PC-3 (cell line): ENCODE measurements around the gene SLC9B1. TPM values are rescaled to one million over a fixed set of nuclear protein-coding genes. Genes with fewer than 3 reads are reported as not detected.
"Not testable (repeated sequence)": the region's sequence is repeated elsewhere in the genome, so short reads cannot be mapped to it uniquely, and the experiment has no call there.

Source experiments
- ATAC-seq: fragments of 200-7000 bp; cut with Tn5 transposase; 2 replicates; pipeline ENCODE4 v1.9.1; 2020; ENCODE audit warnings: mild to moderate bottlenecking, moderate library complexity
- BruUV-seq: library from RNA; stranded (reverse); fragments of 400-500 nt; replicated peaks from 2 replicates; lab custom pipeline; 2021; lab: Mats Ljungman, UMichigan
- CTCF ChIA-PET: fragments of 300-600 bp; sonication (Branson Sonifier 250); formaldehyde crosslinking; loops from one replicate; lab custom pipeline; 2022; ENCODE audit warnings: antibody characterized with exemption; lab: Charles Lee
- POLR2A ChIA-PET: fragments of 300-600 bp; sonication (Branson Sonifier 250); formaldehyde crosslinking; loops from one replicate; lab custom pipeline; 2022; ENCODE audit warnings: antibody characterized with exemption; ENCODE audit not compliant: unreplicated experiment; lab: Charles Lee
- DNase-seq: peaks from one replicate; pipeline ENCODE4 v3.0.0-alpha.2; 2015
- H2AFZ ChIP-seq: fragments of 300-600 bp; sonication (generic); 2 replicates; pipeline ENCODE4 v1.6.0; 2016; ENCODE audit warnings: antibody characterized with exemption, low read length
- H3F3A ChIP-seq: fragments of 300-600 bp; sonication (generic); one replicate; pipeline ENCODE4 v1.6.0; 2017; ENCODE audit warnings: antibody characterized with exemption, low read length, control low read depth, mild to moderate bottlenecking; ENCODE audit not compliant: unreplicated experiment
- H3K27ac ChIP-seq: fragments of 300-600 bp; sonication (generic); 2 replicates; pipeline ENCODE4 v1.5.1; 2016; ENCODE audit warnings: mild to moderate bottlenecking, low read length
- H3K27me3 ChIP-seq: fragments of 300-600 bp; sonication (generic); 2 replicates; pipeline ENCODE4 v1.6.1; 2016; ENCODE audit warnings: low read length, mixed read lengths
- H3K36me3 ChIP-seq: fragments of 300-600 bp; sonication (generic); 2 replicates; pipeline ENCODE4 v1.6.1; 2016; ENCODE audit warnings: low read depth, mixed run types, low read length, mixed read lengths
- H3K4me1 ChIP-seq: fragments of 300-600 bp; sonication (generic); 2 replicates; pipeline ENCODE4 v1.5.1; 2016; ENCODE audit warnings: low read length; ENCODE audit not compliant: insufficient read depth
- H3K4me2 ChIP-seq: fragments of 300-600 bp; sonication (generic); 2 replicates; pipeline ENCODE4 v1.6.0; 2016; ENCODE audit warnings: low read length
- H3K4me3 ChIP-seq: fragments of 300-600 bp; sonication (generic); 2 replicates; pipeline ENCODE4 v1.5.1; 2016; ENCODE audit warnings: mild to moderate bottlenecking, low read length, mixed read lengths
- H3K79me2 ChIP-seq: fragments of 300-600 bp; sonication (generic); 2 replicates; pipeline ENCODE4 v1.6.1; 2017; ENCODE audit warnings: low read length, mixed read lengths
- H3K9ac ChIP-seq: fragments of 300-600 bp; sonication (generic); 2 replicates; pipeline ENCODE4 v1.6.0; 2016; ENCODE audit warnings: mild to moderate bottlenecking, low read length
- H3K9me2 ChIP-seq: fragments of 300-600 bp; sonication (generic); replicated peaks from 2 replicates; pipeline ENCODE4 v1.6.1; 2016; ENCODE audit warnings: mixed run types, low read length, mixed read lengths
- H3K9me3 ChIP-seq: fragments of 300-600 bp; sonication (generic); 2 replicates; pipeline ENCODE4 v1.6.1; 2016; ENCODE audit warnings: low read length, mixed read lengths
- H4K20me1 ChIP-seq: fragments of 300-600 bp; sonication (generic); 2 replicates; pipeline ENCODE4 v1.6.1; 2016; ENCODE audit warnings: low read length, mixed read lengths
- CTCF ChIP-seq: fragments of 300-600 bp; sonication (generic); conservative IDR thresholded peaks from 2 replicates; pipeline ENCODE4 v1.5.1; 2017; ENCODE audit warnings: antibody characterized with exemption, low read depth, mild to moderate bottlenecking, low read length
- EZH2 ChIP-seq: fragments of 300-600 bp; sonication (generic); IDR thresholded peaks from one replicate; pipeline ENCODE4 v1.6.1; 2017; ENCODE audit warnings: antibody characterized with exemption, mild to moderate bottlenecking, low read length; ENCODE audit not compliant: unreplicated experiment
- EZH2phosphoT487 ChIP-seq: fragments of 300-600 bp; sonication (generic); IDR thresholded peaks from 2 replicates; pipeline ENCODE4 v1.6.1; 2018; ENCODE audit warnings: mild to moderate bottlenecking, antibody characterized with exemption, low read length, borderline replicate concordance
- intact Hi-C: fragments of 100-400 bp; cut with micrococcal nuclease; formaldehyde crosslinking; loops from 2 replicates; pipeline ENCODE4 v1.9.0; 2023
- total RNA-seq: library from RNA; depleted of rRNA; stranded (reverse); fragments of >200 nt; gene quantifications from 2 replicates; pipeline ENCODE4 v1.2.3, GENCODE V29; 2014

SLC9B1 gene
- total RNA-seq, 1 experiment from 2014 or later: not detected

GRCh38 chr4:102935716-102936115 is 83.8 kb downstream of the SLC9B1 start:
- intact Hi-C loops: no loop called here
- no peaks in the 10 kb centered on the region for H3K9me2 ChIP-seq
- TF ChIP-seq EZH2phosphoT487 (no peak), EZH2 (no peak), CTCF (no peak)
- no peak overlapping the region for H3K9ac ChIP-seq
- H3K4me2 ChIP-seq: no peak overlapping the region
- POLR2A ChIA-PET: no interaction called here
- ATAC-seq: no peak
- DNase-seq: no peak
- no peak overlapping the region for H3K4me3 ChIP-seq
- H3K9me3 ChIP-seq: no peaks in the 10 kb centered on the region
- no peak overlapping the region for H3K27ac ChIP-seq
- no peaks in the 10 kb centered on the region for H3K27me3 ChIP-seq
- H3F3A ChIP-seq: no peaks in the 10 kb centered on the region
- no TSS peak for BruUV-seq
- H3K79me2 ChIP-seq: no peaks in the 10 kb centered on the region
- H3K4me1 ChIP-seq: no peaks in the 10 kb centered on the region
- H4K20me1 ChIP-seq: no peaks in the 10 kb centered on the region
- CTCF ChIA-PET: no interaction called here
- no peak overlapping the region for H2AFZ ChIP-seq
- no peaks in the 10 kb centered on the region for H3K36me3 ChIP-seq

- DNase-seq, H3K27ac ChIP-seq, intact Hi-C loops, H3K9me3 ChIP-seq, CTCF ChIA-PET, H3K27me3 ChIP-seq, H4K20me1 ChIP-seq, H3K4me2 ChIP-seq, H3K36me3 ChIP-seq, H3K79me2 ChIP-seq, H3K9me2 ChIP-seq, H3K4me3 ChIP-seq, BruUV-seq, POLR2A ChIA-PET, ATAC-seq, H3K4me1 ChIP-seq, H3F3A ChIP-seq, H3K9ac ChIP-seq, H2AFZ ChIP-seq: not testable (repeated sequence)
Measured at GRCh38 chr4:102919697-102920096, 99.8 kb downstream of the SLC9B1 start.

- Histone ChIP-seq H3K9me2 (no peaks in the 10 kb centered on the region), H3K9ac (no peak overlapping the region), H3K27me3 (no peaks in the 10 kb centered on the region), H3K4me3 (no peak overlapping the region), H3K4me2 (no peak overlapping the region), H3K9me3 (no peaks in the 10 kb centered on the region), H2AFZ (no peak overlapping the region), H4K20me1 (no peaks in the 10 kb centered on the region), H3K36me3 (no peaks in the 10 kb centered on the region), H3F3A (no peaks in the 10 kb centered on the region), H3K27ac (no peak overlapping the region), H3K79me2 (no peaks in the 10 kb centered on the region), H3K4me1 (no peaks in the 10 kb centered on the region)
- POLR2A ChIA-PET: no interaction called here
- CTCF ChIA-PET: no interaction called here
- DNase-seq: no peak
- BruUV-seq: no TSS peak
- no peak for ATAC-seq
- intact Hi-C loops: no loop called here
- no peak for TF ChIP-seq CTCF
- no peak for TF ChIP-seq EZH2
- no peak for TF ChIP-seq EZH2phosphoT487
Measured at GRCh38 chr4:102918859-102919258, 100.6 kb downstream of the SLC9B1 start.
